Measurements from ENCODE around the gene OR52I1.

Gene OR52I1, protein sequence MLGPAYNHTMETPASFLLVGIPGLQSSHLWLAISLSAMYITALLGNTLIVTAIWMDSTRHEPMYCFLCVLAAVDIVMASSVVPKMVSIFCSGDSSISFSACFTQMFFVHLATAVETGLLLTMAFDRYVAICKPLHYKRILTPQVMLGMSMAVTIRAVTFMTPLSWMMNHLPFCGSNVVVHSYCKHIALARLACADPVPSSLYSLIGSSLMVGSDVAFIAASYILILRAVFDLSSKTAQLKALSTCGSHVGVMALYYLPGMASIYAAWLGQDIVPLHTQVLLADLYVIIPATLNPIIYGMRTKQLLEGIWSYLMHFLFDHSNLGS

DNA sequence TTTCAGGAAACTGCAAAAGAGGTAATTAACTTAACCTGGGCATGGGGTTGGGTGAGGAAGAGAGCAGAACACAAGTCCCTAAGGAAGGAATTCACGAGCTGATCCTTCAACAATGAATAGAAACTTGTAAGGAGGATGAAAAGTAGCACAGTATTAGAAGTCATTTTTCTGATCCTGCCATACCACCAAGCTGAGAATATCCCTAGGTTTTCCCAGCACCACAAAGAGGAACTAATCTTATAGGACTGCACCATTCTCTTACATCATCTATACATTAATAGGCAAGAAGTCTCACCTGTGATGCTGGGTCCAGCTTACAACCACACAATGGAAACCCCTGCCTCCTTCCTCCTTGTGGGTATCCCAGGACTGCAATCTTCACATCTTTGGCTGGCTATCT is at the start of gene OR52I1:
Gene OR52I1 (plus strand): TSS at position 301 of the 400 bp plus-strand sequence. CDS start 0 bp downstream, at position 301.
- no peak for DNase-seq (ENCODE audit: low spot score)

DNA sequence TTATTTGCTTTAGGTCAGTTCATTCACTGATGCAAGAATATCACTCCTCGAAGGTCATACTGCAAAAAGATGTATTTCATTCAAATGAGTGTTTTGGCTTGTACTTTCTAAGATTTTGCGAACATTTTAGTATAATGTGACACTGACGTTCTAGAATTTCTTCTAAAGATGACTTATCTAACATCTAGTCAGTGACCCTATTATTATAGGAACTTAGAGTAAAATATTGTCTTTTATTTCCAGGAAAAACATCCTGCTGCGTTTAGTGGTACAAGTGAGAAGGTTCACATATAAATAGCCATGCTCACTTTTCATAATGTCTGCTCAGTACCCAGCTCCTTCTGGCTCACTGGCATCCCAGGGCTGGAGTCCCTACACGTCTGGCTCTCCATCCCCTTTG is 48.9 kb upstream of the OR52I1 start, which contains the start of gene OR52M1:
Gene OR52M1 (plus strand): TSS at position 301 of the 400 bp plus-strand sequence. CDS start 0 bp downstream, at position 301.
- DNase-seq (ENCODE audit: low spot score) = no peak

DNA sequence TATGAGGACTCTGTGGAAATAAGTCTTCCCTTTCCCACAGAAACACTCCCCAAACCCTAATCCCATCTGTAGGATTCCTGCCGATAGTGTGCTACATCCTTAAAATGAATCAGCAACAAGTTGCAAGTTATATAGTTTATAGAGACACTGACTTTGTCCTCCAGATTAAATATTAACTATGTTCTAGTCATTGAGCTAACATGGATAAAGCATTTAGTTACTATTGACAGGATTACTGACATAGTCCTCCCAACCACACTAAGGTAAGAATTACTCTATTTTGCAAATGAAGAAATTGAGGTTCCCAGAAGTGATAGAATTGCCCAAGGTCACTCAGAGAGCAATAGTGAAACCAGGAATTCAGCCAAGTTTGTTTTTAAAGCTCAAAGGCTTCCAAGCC is 47.0 kb upstream of the OR52I1 start:
- no peak for DNase-seq (ENCODE audit: low spot score)

DNA sequence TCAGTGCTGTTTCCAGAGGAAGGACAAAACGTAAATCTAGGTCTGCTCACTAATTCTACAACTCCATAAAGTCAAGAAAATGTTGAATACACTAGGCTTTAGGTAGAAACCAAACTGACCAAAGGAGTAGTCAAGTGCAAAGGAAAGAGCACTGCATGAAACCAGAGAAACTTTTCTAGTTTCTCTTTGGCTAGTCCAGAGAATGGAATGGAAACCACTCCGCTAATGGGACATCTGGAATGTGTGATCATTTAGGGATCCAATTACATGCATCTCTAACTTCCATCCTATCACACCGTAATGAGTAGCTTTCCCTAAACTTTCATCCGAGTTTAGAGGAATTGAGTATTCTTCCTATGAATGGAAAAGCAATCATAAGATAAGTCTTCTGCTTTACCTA is 46.4 kb upstream of the OR52I1 start:
- DNase-seq (ENCODE audit: low spot score) = no peak

DNA sequence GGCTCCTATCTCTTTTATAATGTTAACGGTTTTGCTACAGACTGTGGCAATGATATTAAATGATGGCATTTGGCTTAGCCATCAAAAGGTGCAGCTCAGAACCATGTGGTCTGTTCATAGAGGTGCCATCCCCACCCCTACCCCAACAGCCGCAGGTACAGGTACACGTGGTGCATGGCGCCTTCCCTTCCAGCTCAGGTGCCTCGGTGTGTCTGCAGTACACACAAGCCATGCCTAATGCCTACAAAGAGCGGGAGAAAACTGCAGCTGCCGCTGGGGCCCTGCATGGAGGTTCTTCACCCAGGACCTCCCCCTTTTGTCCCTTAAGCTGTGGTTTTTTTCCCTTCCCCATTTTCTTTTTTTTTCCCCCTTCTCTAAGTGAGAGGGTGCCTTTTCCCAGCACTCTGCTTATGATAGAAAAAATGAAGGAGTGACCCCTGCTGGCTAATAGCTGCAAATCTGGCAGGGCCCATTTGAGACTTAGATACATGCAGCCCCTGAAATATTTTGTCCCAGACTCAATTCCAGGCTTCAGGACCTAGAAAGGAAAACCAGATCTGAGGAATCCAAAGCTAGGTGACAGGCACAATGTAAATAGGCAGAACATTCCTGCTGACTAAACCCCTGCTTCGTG is 42.4 kb upstream of the OR52I1 start:
- DNase-seq (ENCODE audit: low spot score) = no peak

DNA sequence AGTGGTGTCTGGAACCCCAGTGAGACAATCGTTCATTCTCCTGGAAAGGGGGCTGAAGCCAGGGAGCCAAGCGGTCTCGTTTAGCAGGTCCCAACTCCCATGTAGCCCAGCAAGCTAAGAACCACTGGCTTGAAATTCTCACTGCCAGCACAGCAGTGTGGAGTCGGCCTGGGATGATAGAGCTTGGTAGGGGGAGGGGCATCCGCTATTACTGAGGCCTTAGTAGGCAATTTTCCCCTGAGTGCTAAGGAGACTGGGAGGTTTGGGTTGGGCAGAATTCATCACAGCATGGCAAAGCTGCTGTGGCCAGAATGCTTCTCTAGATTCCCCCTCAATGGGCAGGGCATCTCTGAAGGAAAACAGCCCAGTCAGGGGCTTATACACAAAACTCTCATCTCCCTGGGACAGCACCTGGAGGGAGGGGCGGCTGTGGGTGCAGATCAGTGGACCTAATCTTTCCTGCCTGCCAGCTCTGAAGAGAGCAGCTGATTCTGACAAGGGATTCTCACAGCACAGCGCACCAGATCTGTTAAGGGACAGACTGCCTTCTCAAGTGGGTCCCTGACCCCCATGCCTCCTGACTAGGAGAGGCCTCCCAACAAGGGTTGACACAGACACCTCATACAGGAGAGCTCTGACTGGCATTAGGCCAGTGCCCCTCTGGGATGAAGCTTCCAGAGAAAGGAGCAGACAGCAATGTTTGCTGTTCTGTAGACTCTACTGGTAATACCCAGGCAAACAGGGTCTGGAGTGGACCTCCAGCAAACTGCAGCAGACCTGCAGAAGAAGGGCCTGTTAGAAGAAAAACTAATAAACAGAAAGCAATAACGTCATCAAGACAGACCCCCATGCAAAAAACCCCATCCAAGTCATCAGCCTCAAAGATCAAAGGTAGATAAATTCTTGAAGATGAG is 34.1 kb upstream of the OR52I1 start:
- DNase-seq (ENCODE audit: low spot score) = no peak

DNA sequence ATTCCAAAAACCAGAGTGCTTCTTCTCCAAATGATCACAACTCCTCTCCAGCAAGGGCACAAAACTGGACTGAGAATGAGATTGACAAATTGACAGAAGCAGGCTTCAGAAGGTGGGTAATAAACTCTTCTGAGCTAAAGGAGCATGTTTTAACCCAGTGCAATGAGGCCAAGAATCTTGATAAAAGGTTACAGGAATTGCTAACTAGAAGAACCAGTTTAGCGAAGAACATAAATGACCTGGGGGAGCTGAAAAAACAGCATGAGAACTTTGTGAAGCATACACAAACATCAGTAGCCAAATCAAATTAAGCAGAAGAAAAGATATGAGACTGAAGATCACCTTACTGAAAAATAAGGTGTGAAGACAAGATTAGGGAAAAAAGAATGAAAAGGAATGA is 33.4 kb upstream of the OR52I1 start:
- no peak for DNase-seq (ENCODE audit: low spot score)

DNA sequence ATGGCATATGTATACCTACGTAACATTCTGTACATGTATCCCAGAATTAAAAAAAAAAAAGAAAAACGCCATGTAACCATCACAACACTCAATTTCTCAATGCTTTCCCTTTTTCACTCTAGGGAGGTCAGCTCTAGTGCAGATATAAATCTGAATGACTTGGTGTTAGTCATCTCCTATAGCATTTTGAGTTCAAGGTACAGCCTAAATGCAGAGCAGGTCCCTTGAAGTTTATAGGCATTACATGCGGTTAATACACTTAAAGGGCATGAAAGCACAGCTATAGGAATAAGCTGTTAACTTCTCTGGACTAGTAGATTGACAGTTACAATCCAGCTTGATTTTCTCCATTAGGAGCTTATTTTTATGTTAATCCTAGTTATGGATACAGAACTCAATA is 28.5 kb upstream of the OR52I1 start:
- DNase-seq (ENCODE audit: low spot score) = no peak

DNA sequence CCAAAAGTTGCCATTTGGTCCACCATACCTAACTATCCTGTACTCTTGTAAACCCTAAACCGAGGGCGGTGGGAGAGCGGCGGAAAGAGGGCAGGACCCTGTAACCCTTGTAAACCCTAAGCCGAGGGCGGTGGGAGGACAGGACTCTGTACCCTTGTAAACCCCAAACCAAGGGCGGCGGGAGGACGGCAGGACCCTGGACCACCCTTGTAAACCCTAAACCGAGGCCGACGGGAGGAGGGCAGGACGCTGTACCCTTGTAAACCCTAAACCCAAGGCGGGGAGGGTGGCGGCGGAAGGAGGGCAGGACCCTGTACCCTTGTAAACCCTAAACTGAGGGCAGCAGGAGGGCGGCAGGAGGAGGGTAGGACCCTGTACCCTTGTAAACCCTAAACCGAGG is 24.8 kb upstream of the OR52I1 start:
- no peak for DNase-seq (ENCODE audit: low spot score)

DNA sequence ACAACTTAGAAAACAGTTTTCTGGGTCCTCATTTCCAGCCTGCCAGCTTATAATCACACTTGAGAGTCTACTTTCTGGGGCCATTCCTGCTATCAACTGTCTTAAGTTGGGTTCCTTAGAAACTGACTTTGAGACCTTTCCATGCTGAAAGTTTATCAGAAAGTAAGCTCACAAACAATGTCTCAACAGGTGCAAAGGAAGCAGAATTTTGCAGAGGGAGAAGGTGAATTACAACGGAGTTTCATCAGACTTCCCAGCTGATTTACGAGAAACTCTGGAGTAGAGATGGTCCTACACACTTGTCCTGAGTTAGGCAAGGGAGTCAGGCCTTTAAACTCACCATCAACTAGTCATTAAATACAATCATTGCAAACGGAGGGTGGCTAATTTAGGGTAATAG is 17.0 kb upstream of the OR52I1 start:
- DNase-seq (ENCODE audit: low spot score) = no peak

DNA sequence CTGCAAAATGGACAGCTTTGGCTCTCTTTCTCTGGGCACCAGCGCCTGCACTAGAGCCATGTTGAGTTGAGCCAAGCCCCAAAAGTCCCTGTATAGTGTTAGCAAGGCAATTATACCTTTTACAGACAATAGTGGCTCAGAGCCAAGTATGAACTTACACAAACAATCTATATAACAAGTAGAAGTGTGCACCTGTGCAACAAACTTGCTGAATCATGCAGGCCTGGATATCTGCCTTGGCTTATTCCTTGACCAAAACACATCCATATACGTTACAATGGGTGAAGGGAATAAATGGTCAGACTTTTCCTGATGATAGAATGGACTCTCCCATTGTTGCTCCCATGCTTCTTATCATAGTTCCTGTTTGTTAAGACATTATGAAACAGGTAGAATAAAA is 16.1 kb upstream of the OR52I1 start:
- DNase-seq (ENCODE audit: low spot score) = no peak

DNA sequence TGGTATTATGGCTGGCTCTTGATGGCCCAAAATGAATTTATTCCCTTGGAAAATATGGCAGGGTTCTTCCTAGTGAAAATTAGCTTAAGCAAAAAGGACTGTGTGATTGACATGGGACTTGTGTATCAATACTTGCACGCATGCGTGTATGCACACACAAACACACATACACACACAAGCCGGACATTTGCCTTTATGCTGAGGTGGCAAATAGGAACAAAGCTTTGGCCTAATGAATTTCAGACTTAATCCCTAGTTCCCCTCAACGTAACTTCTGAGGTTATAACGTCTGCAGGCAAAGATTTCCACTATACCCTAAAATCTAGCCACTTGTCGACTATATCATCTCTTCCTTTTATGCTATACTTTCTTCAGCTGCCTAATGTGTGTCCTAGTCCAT is 15.2 kb upstream of the OR52I1 start:
- no peak for DNase-seq (ENCODE audit: low spot score)

DNA sequence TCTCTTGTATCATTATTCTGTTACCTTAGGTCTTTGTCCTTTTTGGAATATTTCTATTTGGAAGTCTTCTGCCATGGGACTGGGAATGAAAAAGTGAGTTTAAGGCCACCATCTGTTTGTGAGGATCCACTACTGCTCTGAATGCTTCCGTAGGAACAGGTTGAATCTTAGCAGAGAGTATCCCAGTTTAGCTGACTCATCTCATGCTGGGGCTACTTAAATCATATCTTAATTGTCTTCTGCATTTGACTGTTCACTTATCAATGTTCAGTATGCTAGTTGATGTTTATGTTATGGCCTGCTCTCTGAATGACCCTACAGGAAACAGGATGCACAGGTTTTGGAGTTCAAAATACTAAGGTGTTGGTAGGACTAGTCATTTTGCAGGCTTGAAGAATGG is 13.7 kb upstream of the OR52I1 start:
- DNase-seq (ENCODE audit: low spot score) = no peak

DNA sequence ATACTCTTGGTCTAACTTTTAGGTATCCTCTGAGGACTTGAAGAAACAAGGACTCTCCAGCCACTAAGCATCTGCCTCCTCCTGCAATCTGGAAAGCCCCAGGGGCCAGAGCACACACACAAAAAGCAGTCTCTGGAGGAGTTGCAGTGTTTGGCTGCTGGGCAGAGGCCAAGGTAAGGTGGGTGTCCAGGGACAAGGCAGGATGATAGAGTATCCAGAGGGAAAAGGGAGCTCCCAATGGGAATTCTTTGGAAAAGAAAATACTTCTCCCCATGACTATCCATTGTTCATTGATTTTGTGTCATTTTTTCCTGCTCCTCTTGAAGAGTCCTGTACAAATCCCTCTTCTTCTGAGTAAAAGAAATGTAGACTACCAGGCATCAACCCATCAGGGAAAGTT is 12.4 kb upstream of the OR52I1 start, which contains the start of gene OR52I2:
Gene OR52I2 (plus strand): TSS at position 301 of the 400 bp plus-strand sequence.
- DNase-seq (ENCODE audit: low spot score) = no peak

DNA sequence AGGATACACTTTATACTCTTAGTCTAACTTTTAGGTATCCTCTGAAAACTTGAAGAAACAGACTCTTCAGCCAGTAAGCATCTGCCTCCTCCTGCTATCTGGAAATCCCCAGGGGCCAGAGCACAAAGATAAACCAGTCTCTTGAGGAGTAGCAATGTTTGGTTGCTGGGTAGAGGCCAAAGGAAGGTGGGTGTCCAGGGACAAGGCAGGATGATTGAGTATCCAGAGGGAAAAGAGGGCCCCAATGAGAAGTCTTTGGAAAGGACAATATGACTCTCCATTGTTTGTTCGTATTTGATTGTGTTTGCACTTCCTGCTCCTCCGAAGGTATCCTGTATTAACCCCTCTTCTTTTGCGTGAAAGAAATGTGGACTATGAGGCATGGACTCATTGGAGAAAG is 4.8 kb upstream of the OR52I1 start:
- no peak for DNase-seq (ENCODE audit: low spot score)

DNA sequence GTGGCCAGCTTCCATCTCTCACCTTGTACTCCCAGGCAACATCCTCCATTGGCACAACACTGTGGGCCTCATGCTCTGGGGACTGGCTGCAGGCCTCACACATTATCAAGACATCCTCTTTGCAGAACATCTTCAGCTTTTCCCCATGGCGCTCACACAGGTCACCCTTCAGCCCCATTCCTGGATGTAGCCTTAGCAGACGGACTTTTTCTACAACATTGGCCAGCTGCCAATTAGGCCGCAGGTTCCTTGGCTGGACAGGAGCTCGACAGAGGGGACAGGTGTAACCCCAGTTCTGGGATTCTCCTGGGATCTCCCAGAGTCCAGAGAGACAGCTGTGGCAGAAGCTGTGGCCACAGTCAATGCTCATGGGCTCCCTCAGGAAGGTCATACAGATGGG is 11.2 kb downstream of the OR52I1 start:
- no peak for DNase-seq (ENCODE audit: low spot score)

DNA sequence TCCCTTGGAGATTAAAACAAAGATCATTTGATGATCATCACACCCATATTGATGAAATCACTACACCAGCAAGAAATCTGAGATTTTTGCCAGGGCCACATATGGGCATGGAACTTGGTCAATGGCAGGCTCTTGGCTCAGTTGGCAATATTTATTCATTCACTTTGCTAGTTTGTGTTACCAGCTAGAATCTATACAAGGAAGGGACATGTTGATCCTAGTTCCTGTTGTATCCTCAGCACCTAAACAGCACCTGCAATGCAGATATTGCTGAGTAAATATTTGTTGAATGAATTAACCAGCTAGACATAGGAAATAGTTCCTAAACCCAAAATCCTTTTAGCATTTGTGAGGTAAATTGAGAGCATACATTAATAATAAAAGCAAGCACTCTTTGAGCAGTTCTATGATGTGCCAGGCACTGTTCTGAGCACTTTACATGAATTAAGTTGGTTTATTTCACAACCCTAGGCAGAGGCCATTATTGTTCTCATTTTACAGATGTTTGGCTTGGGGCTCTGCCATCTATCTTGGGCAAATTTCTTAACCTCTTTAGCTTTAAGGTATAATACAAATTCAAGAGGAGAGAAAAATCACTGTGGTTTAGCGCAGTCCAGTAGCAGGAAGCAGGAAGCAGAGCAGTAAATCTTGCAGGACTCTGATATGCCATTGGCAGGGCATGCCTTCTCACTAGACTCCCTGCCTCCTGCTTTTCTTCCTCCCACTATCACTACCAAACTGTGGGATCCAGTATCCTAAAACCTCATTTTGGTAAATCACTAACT is 12.6 kb downstream of the OR52I1 start:
- peak; percentile 4 for DNase-seq (ENCODE audit: low spot score)

DNA sequence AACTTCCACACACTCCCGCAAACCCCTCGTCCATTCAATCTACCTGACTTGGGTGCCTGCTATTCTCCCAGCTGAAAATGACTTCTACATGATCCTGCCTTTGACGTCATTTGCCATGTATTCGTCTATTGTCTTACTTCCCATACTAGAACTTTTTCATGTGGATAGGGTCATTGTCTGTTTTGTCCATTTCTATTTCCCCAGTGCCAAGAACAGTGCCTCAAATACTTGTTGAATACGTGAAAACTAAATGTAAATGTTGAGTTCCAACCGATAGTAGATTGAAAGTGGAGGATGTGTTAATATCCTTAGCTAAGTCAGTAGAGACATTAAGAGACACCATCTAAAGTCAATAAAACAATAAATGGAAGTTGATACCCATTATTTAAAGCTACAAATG is 13.3 kb downstream of the OR52I1 start:
- DNase-seq (ENCODE audit: low spot score) = no peak

DNA sequence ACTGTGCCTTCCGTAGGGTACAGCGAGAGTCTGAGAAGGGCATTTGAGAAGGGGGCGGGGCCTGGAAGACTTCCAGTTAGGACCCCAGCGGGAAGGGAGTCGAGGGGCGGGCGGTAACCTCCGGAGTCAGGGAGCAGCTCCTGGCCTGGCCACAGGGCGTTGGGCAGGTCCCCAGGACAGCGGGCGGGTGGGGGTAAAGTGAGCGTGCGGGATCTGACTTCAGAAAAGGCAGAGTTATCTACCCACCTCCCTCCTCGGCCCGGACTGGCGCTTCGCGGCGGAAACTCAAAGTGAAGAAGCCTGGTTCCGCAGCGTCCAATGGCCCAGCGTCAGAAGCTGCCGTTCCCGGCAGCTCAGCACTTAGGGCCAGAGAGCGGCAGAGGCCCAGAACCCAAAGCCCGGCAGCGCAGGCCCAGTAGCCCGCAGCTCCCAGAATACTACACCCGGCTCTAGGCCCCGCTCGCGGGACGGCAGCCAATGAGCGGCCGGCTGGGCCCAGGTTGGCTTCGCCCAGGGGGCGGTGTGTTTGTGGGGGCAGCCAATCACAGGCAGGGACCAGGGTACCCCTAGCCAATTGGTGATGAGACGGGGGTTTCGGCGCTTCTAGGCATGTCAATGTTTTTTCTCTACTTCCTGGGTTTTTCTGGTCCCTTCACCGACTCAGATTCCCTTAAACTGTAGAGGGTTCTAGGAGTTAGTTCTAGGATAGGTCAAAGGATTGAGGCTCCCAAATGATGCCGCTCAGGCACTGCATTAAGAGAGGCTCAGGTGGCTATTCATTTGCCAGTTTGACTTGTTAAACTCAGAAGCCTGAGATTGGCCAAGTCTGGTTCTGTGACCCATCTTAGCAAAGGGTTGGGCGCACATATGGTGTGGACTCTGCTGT is 14.2 kb downstream of the OR52I1 start, which contains the start of gene TRIM68:
Gene TRIM68 (minus strand): TSS at position 451 of the 886 bp plus-strand sequence. CDS start 2,727 bp downstream, outside the sequence.
- DNase-seq (ENCODE audit: low spot score) = peak; percentile 98

DNA sequence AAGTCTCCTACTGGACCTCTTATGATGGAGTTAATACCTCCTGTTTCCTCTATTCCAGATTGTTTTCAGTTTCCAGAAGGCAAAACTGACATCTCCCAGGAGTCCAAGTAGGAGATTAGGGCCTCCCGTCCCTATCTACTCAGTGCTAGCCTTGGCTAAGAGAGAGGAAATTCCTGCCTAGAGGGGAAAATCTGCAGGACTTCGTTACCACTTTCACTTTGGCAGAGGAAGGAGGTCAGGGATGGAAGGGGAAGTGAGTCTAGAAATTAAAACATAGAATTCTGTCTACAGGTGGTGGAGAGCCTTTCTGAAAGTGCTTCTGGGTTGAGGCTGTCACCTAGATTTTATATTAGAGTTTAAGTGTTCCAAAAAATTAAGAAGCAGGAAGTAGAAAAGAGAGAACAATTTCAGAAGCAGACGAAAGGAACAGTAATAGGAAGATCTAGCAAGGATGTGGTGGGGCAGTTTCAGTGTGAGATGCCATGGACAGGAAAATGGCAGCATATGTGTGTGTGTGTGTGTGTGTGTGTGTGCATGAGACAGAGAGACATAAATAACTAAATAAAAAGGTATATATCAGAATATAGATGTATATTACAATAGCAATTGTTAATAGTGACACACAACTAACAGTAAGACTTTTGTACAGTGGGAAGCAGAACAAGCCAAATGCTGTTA is 16.6 kb downstream of the OR52I1 start:
- no peak for DNase-seq (ENCODE audit: low spot score)

Measured in putamen (tissue), 1 donor.